SU-DHL-6 (cell line): ENCODE data around the gene AFAP1.

Experiments
- H2AFZ ChIP-seq: fragments of 200-600 bp; sonication (generic); 2 replicates; pipeline ENCODE4 v1.6.1; 2014; ENCODE audit warnings: low read depth, mild to moderate bottlenecking, moderate library complexity, mixed read lengths, antibody characterized with exemption, low read length; ENCODE audit not compliant: severe bottlenecking
- H3F3A ChIP-seq: fragments of 200-600 bp; shearing (Covaris generic); 2 replicates; pipeline ENCODE4 v1.6.0; 2016; ENCODE audit warnings: antibody characterized with exemption, mild to moderate bottlenecking; ENCODE audit not compliant: insufficient read depth
- H3K27ac ChIP-seq: fragments of 200-600 bp; sonication (generic); 2 replicates; pipeline ENCODE4 v1.5.1; 2016; ENCODE audit warnings: low read depth, mild to moderate bottlenecking, low read length, moderate library complexity, mixed read lengths
- H3K27me3 ChIP-seq: fragments of 200-600 bp; sonication (generic), shearing (Covaris generic); 2 replicates; pipeline ENCODE4 v1.6.0; 2014; ENCODE audit warnings: mild to moderate bottlenecking, low read length
- H3K36me3 ChIP-seq: fragments of 200-600 bp; sonication (generic); 2 replicates; pipeline ENCODE4 v1.6.1; 2014; ENCODE audit warnings: mild to moderate bottlenecking, low read length, mixed read lengths
- H3K4me2 ChIP-seq: fragments of 300-600, 200-600 bp; shearing (Covaris generic), sonication (generic); 2 replicates; pipeline ENCODE4 v1.6.0; 2014; ENCODE audit warnings: low read length, low read depth, mild to moderate bottlenecking; ENCODE audit not compliant: poor library complexity, severe bottlenecking
- H3K4me3 ChIP-seq: fragments of 200-600 bp; sonication (generic); 2 replicates; pipeline ENCODE4 v1.5.1; 2014; ENCODE audit warnings: antibody characterized with exemption, low read length, mild to moderate bottlenecking, mixed read lengths; ENCODE audit not compliant: insufficient read depth, poor library complexity, severe bottlenecking
- H3K79me2 ChIP-seq: fragments of 200-600 bp; sonication (generic); 2 replicates; pipeline ENCODE4 v1.6.1; 2014; ENCODE audit warnings: mild to moderate bottlenecking, low read length, moderate library complexity; ENCODE audit not compliant: insufficient read depth
- H3K9ac ChIP-seq: fragments of 200-600 bp; sonication (generic); 2 replicates; pipeline ENCODE4 v1.7.0; 2014; ENCODE audit warnings: mild to moderate bottlenecking, low read length
- H3K9me2 ChIP-seq: fragments of 200-600 bp; sonication (generic); replicated peaks from 2 replicates; pipeline ENCODE4 v1.6.1; 2014; ENCODE audit warnings: low read length; ENCODE audit not compliant: insufficient read depth
- H3K9me3 ChIP-seq: fragments of 200-600 bp; sonication (generic); 2 replicates; pipeline ENCODE4 v1.6.1; 2014; ENCODE audit warnings: low read length, mixed read lengths; ENCODE audit not compliant: insufficient read depth
- H4K20me1 ChIP-seq: fragments of 200-600 bp; sonication (generic); 2 replicates; pipeline ENCODE4 v1.6.1; 2014; ENCODE audit warnings: low read depth, mild to moderate bottlenecking, antibody characterized with exemption, low read length, moderate library complexity, mixed read lengths
- CTCF ChIP-seq: fragments of 200-600 bp; sonication (generic); IDR thresholded peaks from one replicate; pipeline ENCODE4 v1.5.1; 2017; ENCODE audit warnings: antibody characterized with exemption, mild to moderate bottlenecking, low read length, moderate library complexity; ENCODE audit not compliant: insufficient read depth, poor library complexity, severe bottlenecking
- EZH2phosphoT487 ChIP-seq: fragments of 200-600 bp; sonication (generic), shearing (Covaris generic); conservative IDR thresholded peaks from 2 replicates; pipeline ENCODE4 v1.6.1; 2018; ENCODE audit warnings: mild to moderate bottlenecking, antibody characterized with exemption, low read length, moderate library complexity, mixed read lengths

AFAP1 gene

GRCh38 chr4:7722766-7723387 lies 216.8 kb downstream of the AFAP1 start:
- H3K36me3 ChIP-seq: no peaks in the 10 kb centered on the region
- H3K79me2 ChIP-seq: no peaks in the 10 kb centered on the region
- H3K9me2 ChIP-seq: no peaks in the 10 kb centered on the region
- H3F3A ChIP-seq: no peaks in the 10 kb centered on the region
- H3K9ac ChIP-seq: no peak overlapping the region
- no peaks in the 10 kb centered on the region for H3K9me3 ChIP-seq
- no peaks in the 10 kb centered on the region for H4K20me1 ChIP-seq
- no peaks in the 10 kb centered on the region for H3K27me3 ChIP-seq
- no peak overlapping the region for H3K4me3 ChIP-seq
- no peak overlapping the region for H2AFZ ChIP-seq
- TF ChIP-seq EZH2phosphoT487 (no peak), CTCF (no peak)
- no peak overlapping the region for H3K27ac ChIP-seq
- no peak overlapping the region for H3K4me2 ChIP-seq

GRCh38 chr4:7721984-7722551 lies 217.6 kb downstream of the AFAP1 start:
- Histone ChIP-seq H3K79me2 (no peaks in the 10 kb centered on the region), H3F3A (no peaks in the 10 kb centered on the region), H3K4me3 (no peak overlapping the region), H2AFZ (no peak overlapping the region), H3K4me2 (no peak overlapping the region), H3K9me2 (no peaks in the 10 kb centered on the region), H3K27ac (no peak overlapping the region), H3K9ac (no peak overlapping the region), H3K27me3 (no peaks in the 10 kb centered on the region), H3K36me3 (no peaks in the 10 kb centered on the region), H3K9me3 (no peaks in the 10 kb centered on the region), H4K20me1 (no peaks in the 10 kb centered on the region)
- TF ChIP-seq EZH2phosphoT487: no peak

- Histone ChIP-seq H3K4me3 (no peak overlapping the region), H3K27me3 (no peaks in the 10 kb centered on the region), H3K9ac (no peak overlapping the region), H3K36me3 (no peaks in the 10 kb centered on the region), H3K9me2 (no peaks in the 10 kb centered on the region), H4K20me1 (no peaks in the 10 kb centered on the region), H3F3A (no peaks in the 10 kb centered on the region), H3K79me2 (no peaks in the 10 kb centered on the region), H3K27ac (no peak overlapping the region), H3K9me3 (no peaks in the 10 kb centered on the region), H2AFZ (no peak overlapping the region), H3K4me2 (no peak overlapping the region)
- TF ChIP-seq EZH2phosphoT487: no peak
- TF ChIP-seq CTCF: peak; percentile 66
Measured at GRCh38 chr4:7719354-7720174, 220.1 kb downstream of the AFAP1 start.
